Measurements from ENCODE around the gene LHFPL3. TPM values are rescaled to one million over a fixed set of nuclear protein-coding genes. Genes with fewer than 3 reads are reported as not detected.

Gene LHFPL3
- polyA plus RNA-seq, 1 experiment = not detected

DNA sequence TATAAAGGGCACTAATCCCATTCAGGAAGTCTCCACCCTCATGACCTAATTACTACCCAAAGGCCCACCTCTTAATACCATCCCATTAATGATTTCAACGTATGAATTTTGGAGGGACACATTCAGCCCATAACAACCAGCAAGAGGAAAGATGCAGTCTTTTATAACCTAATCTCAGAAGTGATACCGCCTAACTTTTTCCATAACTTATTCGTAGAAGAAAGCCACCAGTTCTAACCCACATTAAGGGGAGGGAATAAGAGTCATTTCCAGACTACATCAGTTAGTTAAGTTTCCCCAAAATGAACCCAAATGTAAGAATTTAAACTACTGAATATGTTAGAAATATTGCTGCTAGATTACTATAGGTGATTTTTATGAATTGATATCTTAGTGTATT, 32.1 kb upstream of the LHFPL3 start:
- CTCF ChIA-PET = interaction anchor here (1.2 kb wide), 1 partner anchor 10 kb away, joined by 3 read pairs; no protein-coding TSS in a partner anchor

DNA sequence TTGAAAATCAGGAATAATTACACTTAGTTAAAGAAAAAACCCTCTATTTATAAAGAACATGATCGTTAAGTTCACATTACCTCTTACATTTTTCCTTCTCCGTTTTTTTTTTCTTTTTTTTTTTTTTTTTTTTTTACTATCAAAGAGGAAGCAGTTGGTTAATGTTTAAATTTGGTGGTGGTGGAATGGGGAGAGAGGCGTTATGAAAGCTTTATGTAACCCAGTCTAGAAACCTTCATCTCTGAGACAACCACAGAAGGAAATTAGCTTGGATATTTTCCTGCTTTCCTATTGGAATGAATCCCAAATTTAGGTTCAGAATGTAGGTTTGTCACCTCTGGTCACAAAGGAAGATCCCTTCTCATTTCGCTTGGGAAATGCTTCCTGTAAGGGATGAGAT, 31.5 kb upstream of the LHFPL3 start:
- H3K36me3 ChIP-seq (ENCODE audit: control insufficient read depth, insufficient read depth, low read length) = no peaks in the 10 kb centered on the region
- TF ChIP-seq, protein P1, sequence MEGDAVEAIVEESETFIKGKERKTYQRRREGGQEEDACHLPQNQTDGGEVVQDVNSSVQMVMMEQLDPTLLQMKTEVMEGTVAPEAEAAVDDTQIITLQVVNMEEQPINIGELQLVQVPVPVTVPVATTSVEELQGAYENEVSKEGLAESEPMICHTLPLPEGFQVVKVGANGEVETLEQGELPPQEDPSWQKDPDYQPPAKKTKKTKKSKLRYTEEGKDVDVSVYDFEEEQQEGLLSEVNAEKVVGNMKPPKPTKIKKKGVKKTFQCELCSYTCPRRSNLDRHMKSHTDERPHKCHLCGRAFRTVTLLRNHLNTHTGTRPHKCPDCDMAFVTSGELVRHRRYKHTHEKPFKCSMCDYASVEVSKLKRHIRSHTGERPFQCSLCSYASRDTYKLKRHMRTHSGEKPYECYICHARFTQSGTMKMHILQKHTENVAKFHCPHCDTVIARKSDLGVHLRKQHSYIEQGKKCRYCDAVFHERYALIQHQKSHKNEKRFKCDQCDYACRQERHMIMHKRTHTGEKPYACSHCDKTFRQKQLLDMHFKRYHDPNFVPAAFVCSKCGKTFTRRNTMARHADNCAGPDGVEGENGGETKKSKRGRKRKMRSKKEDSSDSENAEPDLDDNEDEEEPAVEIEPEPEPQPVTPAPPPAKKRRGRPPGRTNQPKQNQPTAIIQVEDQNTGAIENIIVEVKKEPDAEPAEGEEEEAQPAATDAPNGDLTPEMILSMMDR (IDR thresholded peaks at IDR 0.05; ENCODE audit: insufficient read depth, low read depth, low read length) = no peak
- no peak overlapping the region for H3K4me3 ChIP-seq (ENCODE audit: low read depth, low read length)
- CTCF ChIA-PET = interaction anchor here (0.6 to 1.2 kb wide), 2 partner anchors 10 to 43 kb away, joined by 3 read pairs; no protein-coding TSS in a partner anchor
- DNase-seq (ENCODE audit: low read depth) = no peak
- POLR2A ChIA-PET = no interaction called here
- no peaks in the 10 kb centered on the region for H3K27me3 ChIP-seq (ENCODE audit: control insufficient read depth, insufficient read depth, low read length)

More for the DNA sequence above, 32.1 kb upstream of the LHFPL3 start:
- Histone ChIP-seq H3K36me3 (ENCODE audit: control insufficient read depth, insufficient read depth, low read length) (no peaks in the 10 kb centered on the region), H3K4me3 (ENCODE audit: low read depth, low read length) (no peak overlapping the region), H3K27me3 (ENCODE audit: control insufficient read depth, insufficient read depth, low read length) (no peaks in the 10 kb centered on the region)
- TF ChIP-seq, protein P1 (IDR thresholded peaks at IDR 0.05; ENCODE audit: insufficient read depth, low read depth, low read length) = no peak
- DNase-seq (ENCODE audit: low read depth) = no peak
- POLR2A ChIA-PET = no interaction called here

DNA sequence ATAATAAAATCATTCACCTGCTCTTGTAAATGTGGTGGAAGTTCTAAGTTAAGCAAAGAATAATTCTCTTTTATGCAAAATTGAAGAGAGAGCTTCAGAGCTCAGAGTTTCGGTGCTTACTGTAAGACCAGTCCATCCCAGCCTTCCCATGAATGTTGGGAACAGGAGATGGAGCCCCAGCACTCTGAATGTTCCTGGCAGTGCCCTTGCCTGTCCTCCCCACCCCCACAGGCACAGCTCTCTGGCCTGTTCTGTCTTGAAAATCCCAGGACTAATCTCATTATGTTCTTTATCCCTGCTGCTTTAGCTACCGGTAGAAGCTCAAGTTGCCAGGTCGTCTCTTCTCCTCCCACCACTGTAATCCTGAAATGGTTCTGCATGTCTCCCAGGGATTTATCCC, 29.1 kb upstream of the LHFPL3 start:
- ChIA-PET POLR2A (no interaction called here), CTCF (no interaction called here)
- TF ChIP-seq, protein P1 (IDR thresholded peaks at IDR 0.05; ENCODE audit: insufficient read depth, low read depth, low read length) = no peak

DNA sequence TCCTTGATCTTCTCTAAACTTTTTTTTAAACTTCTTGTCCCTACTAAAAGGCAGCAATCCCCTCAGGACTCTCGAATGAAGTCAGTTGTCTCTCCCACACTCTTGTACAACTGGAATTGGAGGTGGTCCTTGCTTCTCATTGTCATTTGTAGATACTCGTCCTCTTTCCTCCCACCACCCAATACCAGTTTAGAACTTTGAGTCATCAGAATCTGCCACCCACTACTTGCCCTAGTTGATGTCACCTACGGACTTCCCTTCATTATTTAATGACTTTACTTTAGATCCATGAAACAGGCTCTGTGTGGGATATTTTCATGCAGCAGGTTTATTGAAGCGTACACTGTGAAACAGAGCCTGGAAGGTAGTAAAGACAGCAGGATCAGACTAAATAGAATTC, 28.6 kb upstream of the LHFPL3 start:
- H3K36me3 ChIP-seq (ENCODE audit: control insufficient read depth, insufficient read depth, low read length) = no peaks in the 10 kb centered on the region
- no peak for DNase-seq (ENCODE audit: low read depth)
- no peaks in the 10 kb centered on the region for H3K27me3 ChIP-seq (ENCODE audit: control insufficient read depth, insufficient read depth, low read length)
- ChIA-PET POLR2A (no interaction called here), CTCF (no interaction called here)
- TF ChIP-seq, protein P1 (IDR thresholded peaks at IDR 0.05; ENCODE audit: insufficient read depth, low read depth, low read length) = no peak
- H3K4me3 ChIP-seq (ENCODE audit: low read depth, low read length) = no peak overlapping the region

More for the DNA sequence above, 29.1 kb upstream of the LHFPL3 start:
- DNase-seq (ENCODE audit: low read depth) = no peak
- Histone ChIP-seq H3K4me3 (ENCODE audit: low read depth, low read length) (no peak overlapping the region), H3K36me3 (ENCODE audit: control insufficient read depth, insufficient read depth, low read length) (no peaks in the 10 kb centered on the region), H3K27me3 (ENCODE audit: control insufficient read depth, insufficient read depth, low read length) (no peaks in the 10 kb centered on the region)

DNA sequence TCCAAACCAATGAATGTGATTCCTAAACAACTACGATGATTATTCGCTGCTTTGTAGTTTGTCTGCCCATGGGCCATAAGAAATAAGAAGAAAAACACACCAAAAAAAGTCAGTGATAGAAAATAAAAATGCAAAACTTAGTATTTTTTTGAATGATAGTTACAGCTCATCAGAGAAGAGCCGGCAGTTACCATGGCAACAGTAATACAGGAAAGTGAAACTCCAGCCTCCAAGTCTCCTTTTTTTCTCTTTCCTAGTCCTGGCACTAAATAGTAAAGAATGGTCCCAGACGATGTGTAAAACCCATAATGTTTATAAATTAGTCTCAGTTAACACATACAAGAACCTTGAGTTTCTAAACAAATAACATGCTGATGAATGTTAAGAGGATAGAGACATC, 21.6 kb upstream of the LHFPL3 start:
- TF ChIP-seq, protein P1 (IDR thresholded peaks at IDR 0.05; ENCODE audit: insufficient read depth, low read depth, low read length) = no peak
- ChIA-PET CTCF (no interaction called here), POLR2A (no interaction called here)
- H3K36me3 ChIP-seq (ENCODE audit: control insufficient read depth, insufficient read depth, low read length) = no peaks in the 10 kb centered on the region
- H3K4me3 ChIP-seq (ENCODE audit: low read depth, low read length) = no peak overlapping the region
- H3K27me3 ChIP-seq (ENCODE audit: control insufficient read depth, insufficient read depth, low read length) = no peaks in the 10 kb centered on the region
- no peak for DNase-seq (ENCODE audit: low read depth)
